ENCODE results near the gene CTAG1A.
A peak's percentile ranks its signal among the peaks of the same experiment; 100 is the strongest.

CTAG1A gene

GRCh38 chrX:154599531-154599930, 14.6 kb downstream of the CTAG1A start:
- Histone ChIP-seq H3K4me2 (ENCODE audit: low read length, poor library complexity, severe bottlenecking) (no peak overlapping the region), H3K4me3 (ENCODE audit: insufficient read depth in 1 of 2, low read depth in 1 of 2, low read length in 2 of 2) (no peak overlapping the region), H3K4me1 (ENCODE audit: control insufficient read depth, insufficient read depth, low read depth, low read length) (peaks cover 27% of the 10 kb centered on the region), H2BK120ac (ENCODE audit: low read depth, low read length) (no peak overlapping the region), H2AFZ (ENCODE audit: low read depth, low read length) (no peak overlapping the region), H2AK5ac (ENCODE audit: low read length, severe bottlenecking) (peak overlapping the region; percentile 2), H4K8ac (ENCODE audit: low read length) (peak overlapping the region; percentile 60), H3K27me3 (ENCODE audit: control insufficient read depth in 1 of 2, insufficient read depth in 1 of 2, low read length in 2 of 2) (peaks cover 0 to 40% of the 10 kb centered on the region in 2 experiments), H3K36me3 (ENCODE audit: control insufficient read depth in 1 of 2, insufficient read depth in 2 of 2, low read depth in 1 of 2, low read length in 2 of 2) (no peaks in the 10 kb centered on the region), H2BK12ac (ENCODE audit: low read length in 2 of 2) (peak overlapping the region in 1 of 2 experiments; percentile 54), H3K23ac (ENCODE audit: low read length in 2 of 2) (no peak overlapping the region), H2BK15ac (ENCODE audit: low read depth, poor library complexity, severe bottlenecking) (no peak overlapping the region), H4K91ac (ENCODE audit: low read length) (peak overlapping the region; percentile 61), H3K9ac (ENCODE audit: low read length) (no peak overlapping the region), H3K18ac (ENCODE audit: low read depth in 1 of 2, low read length in 2 of 2) (no peak overlapping the region), H3K14ac (ENCODE audit: low read length in 2 of 2) (no peak overlapping the region), H3K9me3 (ENCODE audit: control insufficient read depth, low read length) (peaks cover 2% of the 10 kb centered on the region), H3K4ac (ENCODE audit: low read depth in 1 of 2, low read length in 2 of 2) (no peak overlapping the region), H3K27ac (ENCODE audit: low read length, poor library complexity, severe bottlenecking) (no peak overlapping the region), H2BK5ac (ENCODE audit: low read depth, low read length, poor library complexity, severe bottlenecking) (no peak overlapping the region), H3K79me1 (replicated peaks; ENCODE audit: low read length, poor library complexity, severe bottlenecking) (no peaks in the 10 kb centered on the region)
- DNase-seq = no peak
- 97% methylated on average over 14 of the region's 14 CpGs for WGBS

- Histone ChIP-seq H3K27me3 (ENCODE audit: control insufficient read depth in 1 of 2, insufficient read depth in 1 of 2, low read length in 2 of 2) (peaks cover 0 to 35% of the 10 kb centered on the region in 2 experiments), H3K4me3 (ENCODE audit: insufficient read depth in 1 of 2, low read depth in 1 of 2, low read length in 2 of 2) (no peak overlapping the region), H3K9me3 (ENCODE audit: control insufficient read depth, low read length) (no peaks in the 10 kb centered on the region), H3K18ac (ENCODE audit: low read depth in 1 of 2, low read length in 2 of 2) (peak overlapping the region; percentile 6 to 28), H3K79me1 (replicated peaks; ENCODE audit: low read length, poor library complexity, severe bottlenecking) (no peaks in the 10 kb centered on the region), H3K4me1 (ENCODE audit: control insufficient read depth, insufficient read depth, low read depth, low read length) (peaks cover 27% of the 10 kb centered on the region), H2BK5ac (ENCODE audit: low read depth, low read length, poor library complexity, severe bottlenecking) (no peak overlapping the region), H3K4me2 (ENCODE audit: low read length, poor library complexity, severe bottlenecking) (no peak overlapping the region), H3K27ac (ENCODE audit: low read length, poor library complexity, severe bottlenecking) (no peak overlapping the region), H3K9ac (ENCODE audit: low read length) (no peak overlapping the region), H3K36me3 (ENCODE audit: control insufficient read depth in 1 of 2, insufficient read depth in 2 of 2, low read depth in 1 of 2, low read length in 2 of 2) (no peaks in the 10 kb centered on the region), H2BK12ac (ENCODE audit: low read length in 2 of 2) (peak overlapping the region in 1 of 2 experiments; percentile 59), H2AFZ (ENCODE audit: low read depth, low read length) (no peak overlapping the region), H2AK5ac (ENCODE audit: low read length, severe bottlenecking) (peak overlapping the region; percentile 26), H2BK15ac (ENCODE audit: low read depth, poor library complexity, severe bottlenecking) (no peak overlapping the region), H3K4ac (ENCODE audit: low read depth in 1 of 2, low read length in 2 of 2) (peak overlapping the region in 1 of 2 experiments; percentile 13), H3K14ac (ENCODE audit: low read length in 2 of 2) (no peak overlapping the region), H3K23ac (ENCODE audit: low read length in 2 of 2) (no peak overlapping the region), H2BK120ac (ENCODE audit: low read depth, low read length) (no peak overlapping the region), H4K8ac (ENCODE audit: low read length) (no peak overlapping the region), H4K91ac (ENCODE audit: low read length) (no peak overlapping the region)
- WGBS = 93% methylated on average over 14 of the region's 15 CpGs
- DNase-seq = no peak
Measured at GRCh38 chrX:154600759-154601374, 15.9 kb downstream of the CTAG1A start.

- no peak overlapping the region for H3K23ac ChIP-seq (ENCODE audit: low read length in 2 of 2)
- no peak overlapping the region for H2BK12ac ChIP-seq (ENCODE audit: low read length in 2 of 2)
- DNase-seq = no peak
- H3K36me3 ChIP-seq (ENCODE audit: control insufficient read depth in 1 of 2, insufficient read depth in 2 of 2, low read depth in 1 of 2, low read length in 2 of 2) = no peaks in the 10 kb centered on the region
- H3K14ac ChIP-seq (ENCODE audit: low read length in 2 of 2) = no peak overlapping the region
- H3K4me2 ChIP-seq (ENCODE audit: low read length, poor library complexity, severe bottlenecking) = no peak overlapping the region
- H3K4ac ChIP-seq (ENCODE audit: low read depth in 1 of 2, low read length in 2 of 2) = no peak overlapping the region
- no peak overlapping the region for H2AFZ ChIP-seq (ENCODE audit: low read depth, low read length)
- peaks cover 3% of the 10 kb centered on the region for H3K9me3 ChIP-seq (ENCODE audit: control insufficient read depth, low read length)
- peaks cover 20% of the 10 kb centered on the region for H3K4me1 ChIP-seq (ENCODE audit: control insufficient read depth, insufficient read depth, low read depth, low read length)
- no peak overlapping the region for H2BK15ac ChIP-seq (ENCODE audit: low read depth, poor library complexity, severe bottlenecking)
- H2AK5ac ChIP-seq (ENCODE audit: low read length, severe bottlenecking) = no peak overlapping the region
- H2BK120ac ChIP-seq (ENCODE audit: low read depth, low read length) = no peak overlapping the region
- H3K27ac ChIP-seq (ENCODE audit: low read length, poor library complexity, severe bottlenecking) = no peak overlapping the region
- H4K91ac ChIP-seq (ENCODE audit: low read length) = no peak overlapping the region
- WGBS = 87% methylated on average over 9 of the region's 13 CpGs
- H3K79me1 ChIP-seq (replicated peaks; ENCODE audit: low read length, poor library complexity, severe bottlenecking) = no peaks in the 10 kb centered on the region
- H3K18ac ChIP-seq (ENCODE audit: low read depth in 1 of 2, low read length in 2 of 2) = no peak overlapping the region
- no peak overlapping the region for H3K9ac ChIP-seq (ENCODE audit: low read length)
- no peak overlapping the region for H2BK5ac ChIP-seq (ENCODE audit: low read depth, low read length, poor library complexity, severe bottlenecking)
- no peak overlapping the region for H4K8ac ChIP-seq (ENCODE audit: low read length)
- peaks cover 0 to 30% of the 10 kb centered on the region in 2 experiments for H3K27me3 ChIP-seq (ENCODE audit: control insufficient read depth in 1 of 2, insufficient read depth in 1 of 2, low read length in 2 of 2)
- no peak overlapping the region for H3K4me3 ChIP-seq (ENCODE audit: insufficient read depth in 1 of 2, low read depth in 1 of 2, low read length in 2 of 2)
Measured at GRCh38 chrX:154602226-154602625, 17.3 kb downstream of the CTAG1A start.

GRCh38 chrX:154602766-154603437, 18.0 kb downstream of the CTAG1A start:
- Histone ChIP-seq H2AK5ac (ENCODE audit: low read length, severe bottlenecking) (peak overlapping the region; percentile 96), H3K79me1 (replicated peaks; ENCODE audit: low read length, poor library complexity, severe bottlenecking) (no peaks in the 10 kb centered on the region), H3K27me3 (ENCODE audit: control insufficient read depth in 1 of 2, insufficient read depth in 1 of 2, low read length in 2 of 2) (peaks cover 0 to 35% of the 10 kb centered on the region in 2 experiments), H2BK5ac (ENCODE audit: low read depth, low read length, poor library complexity, severe bottlenecking) (no peak overlapping the region), H3K14ac (ENCODE audit: low read length in 2 of 2) (no peak overlapping the region), H3K4me2 (ENCODE audit: low read length, poor library complexity, severe bottlenecking) (no peak overlapping the region), H2BK12ac (ENCODE audit: low read length in 2 of 2) (no peak overlapping the region), H2BK120ac (ENCODE audit: low read depth, low read length) (no peak overlapping the region), H3K4ac (ENCODE audit: low read depth in 1 of 2, low read length in 2 of 2) (no peak overlapping the region), H3K27ac (ENCODE audit: low read length, poor library complexity, severe bottlenecking) (no peak overlapping the region), H2AFZ (ENCODE audit: low read depth, low read length) (no peak overlapping the region), H3K18ac (ENCODE audit: low read depth in 1 of 2, low read length in 2 of 2) (no peak overlapping the region), H4K8ac (ENCODE audit: low read length) (no peak overlapping the region), H2BK15ac (ENCODE audit: low read depth, poor library complexity, severe bottlenecking) (no peak overlapping the region), H3K9me3 (ENCODE audit: control insufficient read depth, low read length) (peaks cover 6% of the 10 kb centered on the region), H3K23ac (ENCODE audit: low read length in 2 of 2) (no peak overlapping the region), H3K9ac (ENCODE audit: low read length) (no peak overlapping the region), H3K36me3 (ENCODE audit: control insufficient read depth in 1 of 2, insufficient read depth in 2 of 2, low read depth in 1 of 2, low read length in 2 of 2) (no peaks in the 10 kb centered on the region), H3K4me1 (ENCODE audit: control insufficient read depth, insufficient read depth, low read depth, low read length) (peaks cover 20% of the 10 kb centered on the region), H3K4me3 (ENCODE audit: insufficient read depth in 1 of 2, low read depth in 1 of 2, low read length in 2 of 2) (no peak overlapping the region), H4K91ac (ENCODE audit: low read length) (no peak overlapping the region)
- no peak for DNase-seq
- 95% methylated on average over 15 of the region's 18 CpGs for WGBS

Data from mesenchymal stem cell (in vitro differentiated cells and primary cell).